H1 (cell line): ENCODE measurements around the gene CFAP61. TPM values are rescaled to one million over a fixed set of nuclear protein-coding genes. Genes with fewer than 3 reads are reported as not detected.

Experiments
- CTCF ChIA-PET: fragments of 300-600 bp; sonication (Branson Sonifier 250); formaldehyde crosslinking; loops from one replicate; lab custom pipeline; 2021; ENCODE audit not compliant: partially characterized antibody; lab: Charles Lee
- POLR2A ChIA-PET: fragments of 300-600 bp; sonication (Branson Sonifier 250); formaldehyde crosslinking; loops from one replicate; lab custom pipeline; 2021; ENCODE audit warnings: inconsistent platforms; ENCODE audit not compliant: partially characterized antibody; lab: Charles Lee
- DNase-seq, 2 experiments: peaks; one replicate each; pipeline versions ENCODE4 v3.0.0 to v3.0.0-alpha.2; 2010 to 2022; ENCODE audit warnings: low spot score in 2 of 2, low read depth in 1 of 2, mixed read lengths in 1 of 2
- FAIRE-seq: peaks from 2 replicates; lab custom pipeline; 2011; peaks lifted over from hg19 to GRCh38; lab: Jason Lieb, UNC
- H2AFZ ChIP-seq: 2 replicates; pipeline ENCODE4 v1.8.1; 2012; ENCODE audit warnings: low read length, inconsistent platforms
- H2AK5ac ChIP-seq: 2 replicates; pipeline ENCODE4 v1.6.1; 2013; ENCODE audit warnings: low read depth, low read length
- H2BK120ac ChIP-seq: replicated peaks from 2 replicates; pipeline ENCODE3; 2013; ENCODE audit warnings: low read depth, low read length, inconsistent platforms
- H2BK12ac ChIP-seq: 2 replicates; pipeline ENCODE4 v1.6.1; 2013; ENCODE audit warnings: low read depth, low read length
- H2BK15ac ChIP-seq: 2 replicates; pipeline ENCODE4 v1.6.1; 2013; ENCODE audit warnings: low read length
- H2BK20ac ChIP-seq: 2 replicates; pipeline ENCODE4 v1.6.1; 2013; ENCODE audit warnings: low read length
- H2BK5ac ChIP-seq: 2 replicates; pipeline ENCODE4 v1.6.1; 2013; ENCODE audit warnings: low read depth, low read length
- H3K14ac ChIP-seq: 2 replicates; pipeline ENCODE4 v1.6.1; 2013; ENCODE audit warnings: inconsistent platforms; ENCODE audit not compliant: insufficient read length
- H3K18ac ChIP-seq: 2 replicates; pipeline ENCODE4 v1.6.1; 2013; ENCODE audit warnings: low read length; ENCODE audit errors: extremely low read depth
- H3K23ac ChIP-seq: 2 replicates; pipeline ENCODE4 v1.6.1; 2013; ENCODE audit warnings: inconsistent platforms; ENCODE audit not compliant: insufficient read length
- H3K23me2 ChIP-seq: 2 replicates; pipeline ENCODE4 v1.6.1; 2013; ENCODE audit warnings: low read depth, low read length
- H3K27ac ChIP-seq: 2 replicates; pipeline ENCODE4 v1.6.1; 2011; ENCODE audit warnings: low read depth, low read length, inconsistent platforms
- H3K27me3 ChIP-seq, 4 experiments: replicated peaks in 1 of 4; 1 replicate in 1 of 4; 2 replicates in 3 of 4; pipeline versions ENCODE4 v1.6.1 to v1.8.1; 2011 to 2013; ENCODE audit warnings: low read length in 3 of 4, mild to moderate bottlenecking in 3 of 4, inconsistent platforms in 2 of 4, mixed read lengths in 2 of 4, moderate library complexity in 1 of 4; ENCODE audit not compliant: control insufficient read depth in 3 of 4, insufficient read depth in 3 of 4; ENCODE audit errors: extremely low read depth in 1 of 4
- H3K36me3 ChIP-seq, 4 experiments: 2 replicates each; pipeline versions ENCODE4 v1.6.1 to v1.8.1; 2011 to 2013; ENCODE audit warnings: mild to moderate bottlenecking in 4 of 4, low read length in 3 of 4, moderate library complexity in 2 of 4, control low read depth in 1 of 4, inconsistent platforms in 1 of 4; ENCODE audit not compliant: insufficient read depth in 4 of 4, control insufficient read depth in 2 of 4
- H3K4ac ChIP-seq: replicated peaks from 2 replicates; pipeline ENCODE3; 2013; ENCODE audit warnings: low read length, low read depth, mixed read lengths, inconsistent platforms; ENCODE audit not compliant: insufficient read length
- H3K4me1 ChIP-seq, 4 experiments: replicated peaks in 1 of 4; 1 replicate in 1 of 4; 2 replicates in 3 of 4; pipeline versions ENCODE4 v1.6.1 to v1.8.1; 2011 to 2013; ENCODE audit warnings: low read length in 3 of 4, inconsistent platforms in 2 of 4, mixed read lengths in 1 of 4; ENCODE audit not compliant: insufficient read depth in 4 of 4, control insufficient read depth in 3 of 4
- H3K4me2 ChIP-seq, 2 experiments: 2 replicates each; pipeline versions ENCODE4 v1.6.1 to v1.8.1; 2011 to 2013; ENCODE audit warnings: low read depth in 2 of 2, low read length in 2 of 2, control low read depth in 1 of 2, inconsistent platforms in 1 of 2, mild to moderate bottlenecking in 1 of 2; ENCODE audit not compliant: insufficient read depth in 1 of 2
- H3K4me3 ChIP-seq, 4 experiments: fragments of 200-600, 300-600 bp in 1 of 4; sonication (generic), shearing (Covaris generic), sonication (Bioruptor Twin) in 1 of 4; 2 replicates each; pipeline versions ENCODE4 v1.5.1 to v1.8.1; 2011 to 2016; ENCODE audit warnings: low read length in 4 of 4, low read depth in 3 of 4, control low read depth in 2 of 4, inconsistent platforms in 2 of 4, mild to moderate bottlenecking in 2 of 4, mixed read lengths in 1 of 4, moderate library complexity in 1 of 4; ENCODE audit not compliant: insufficient read depth in 2 of 4; ENCODE audit errors: extremely low read depth in 1 of 4
- H3K56ac ChIP-seq: replicated peaks from 2 replicates; pipeline ENCODE3; 2013; ENCODE audit warnings: low read depth, mild to moderate bottlenecking, mixed read lengths, low read length, inconsistent platforms; ENCODE audit not compliant: insufficient read length
- H3K79me1 ChIP-seq: 2 replicates; pipeline ENCODE4 v1.6.1; 2013; ENCODE audit warnings: low read depth, low read length, control low read depth
- H3K79me2 ChIP-seq, 2 experiments: 2 replicates each; pipeline versions ENCODE4 v1.6.1 to v1.8.1; 2012 to 2013; ENCODE audit warnings: low read length in 2 of 2, mild to moderate bottlenecking in 2 of 2, inconsistent platforms in 1 of 2; ENCODE audit not compliant: insufficient read depth in 2 of 2, control insufficient read depth in 1 of 2
- H3K9ac ChIP-seq, 4 experiments: replicated peaks in 1 of 4; 1 replicate in 1 of 4; 2 replicates in 3 of 4; pipeline versions ENCODE4 v1.6.1 to v1.8.1; 2011 to 2013; ENCODE audit warnings: low read depth in 3 of 4, low read length in 3 of 4, control low read depth in 2 of 4, mild to moderate bottlenecking in 2 of 4, moderate library complexity in 2 of 4, inconsistent platforms in 1 of 4; ENCODE audit errors: extremely low read depth in 1 of 4
- H3K9me3 ChIP-seq, 2 experiments: 2 replicates each; pipeline versions ENCODE4 v1.6.1 to v1.8.1; 2012 to 2013; ENCODE audit warnings: mild to moderate bottlenecking in 2 of 2, moderate library complexity in 2 of 2, control low read depth in 1 of 2, inconsistent platforms in 1 of 2, low read depth in 1 of 2, low read length in 1 of 2, mixed read lengths in 1 of 2; ENCODE audit not compliant: insufficient read depth in 2 of 2
- H4K20me1 ChIP-seq, 2 experiments: replicated peaks in 1 of 2; 2 replicates each; pipeline versions ENCODE3 to v1.8.1; 2011 to 2013; ENCODE audit warnings: inconsistent platforms in 2 of 2, low read length in 2 of 2, mild to moderate bottlenecking in 1 of 2; ENCODE audit not compliant: insufficient read depth in 2 of 2, control insufficient read depth in 1 of 2
- H4K5ac ChIP-seq: 2 replicates; pipeline ENCODE4 v1.6.1; 2013; ENCODE audit warnings: low read length, low read depth, mixed read lengths, inconsistent platforms; ENCODE audit not compliant: insufficient read length
- H4K8ac ChIP-seq: 2 replicates; pipeline ENCODE4 v1.8.0; 2013; ENCODE audit warnings: mild to moderate bottlenecking, moderate library complexity, low read length, inconsistent platforms; ENCODE audit not compliant: insufficient read depth; ENCODE audit errors: extremely low read depth
- H4K91ac ChIP-seq: replicated peaks from 2 replicates; pipeline ENCODE3; 2013; ENCODE audit warnings: low read length, mixed read lengths, inconsistent platforms; ENCODE audit not compliant: insufficient read length
- BRCA1 ChIP-seq: IDR thresholded peaks from 2 replicates; pipeline ENCODE4 v1.6.1; 2012; ENCODE audit warnings: low read depth, low read length, improper control_type of control experiment
- GABPA ChIP-seq: IDR thresholded peaks from 2 replicates; pipeline ENCODE4 v1.6.1; 2011; ENCODE audit warnings: mild to moderate bottlenecking, low read length, moderate library complexity, borderline replicate concordance; ENCODE audit not compliant: insufficient read depth
- KDM5A ChIP-seq: fragments of 200-600 bp; IDR thresholded peaks from 2 replicates; pipeline ENCODE4 v1.7.1; 2012; ENCODE audit warnings: mild to moderate bottlenecking, low read length, inconsistent platforms, mixed read lengths
- MAX ChIP-seq: IDR thresholded peaks from 2 replicates; pipeline ENCODE4 v1.6.1; 2012; ENCODE audit warnings: inconsistent platforms
- WGBS, 2 experiments: shearing (Covaris generic) in 1 of 2; methylation state at CpG; one replicate each; pipeline versions ENCODE4 v1.1.6 to v1.1.7; 2013 to 2015; ENCODE audit warnings: low lambda C conversion rate in 2 of 2, mixed read lengths in 2 of 2, inconsistent platforms in 1 of 2, low coverage in 1 of 2, missing lambda C conversion rate in 1 of 2; ENCODE audit not compliant: insufficient replicate concordance in 2 of 2, insufficient coverage in 1 of 2, insufficient read length in 1 of 2; ENCODE audit errors: extremely low coverage in 1 of 2, missing lambda C conversion rate in 1 of 2; 5-methylcytosine and 5-hydroxymethylcytosine counted together
- polyA plus RNA-seq, 7 experiments: library from polyadenylated mRNA; depleted of rRNA in 3 of 7; stranded (reverse) in 5 of 7; unstranded in 2 of 7; fragments of >200 nt in 5 of 7; fragments of 200-250 nt in 2 of 7; gene quantifications; 1 replicate in 5 of 7; 2 replicates in 1 of 7; 4 replicates in 1 of 7; pipeline versions ENCODE4 v1.2.1 to v1.2.3, GENCODE V29; 2011 to 2013; ENCODE audit warnings: missing spikeins in 2 of 7, mixed read lengths in 2 of 7
- total RNA-seq: library from RNA; stranded (reverse); fragmentation: NEBNext Ultra II Directional; extraction: Animal tissue kit (Norgen Biotek cat#: 25700); gene quantifications from 2 replicates; pipeline ENCODE4 v1.2.1, GENCODE V29; 2021

Gene CFAP61
- total and polyA plus RNA-seq, 2 of the 8 experiments (the other 6 are each of a cell fraction or from before 2014, with no cell fraction given): 0.29 to 0.61 TPM

GRCh38 chr20:20207872-20208271 lies 155.5 kb downstream of the CFAP61 start:
- Histone ChIP-seq H4K20me1 (no peaks in the 10 kb centered on the region), H3K56ac (no peak overlapping the region), H4K5ac (no peak overlapping the region), H3K23me2 (no peaks in the 10 kb centered on the region)
- POLR2A ChIA-PET: no interaction called here
- TF ChIP-seq GABPA: no peak
- TF ChIP-seq BRCA1: no peak
- TF ChIP-seq KDM5A: no peak
- TF ChIP-seq MAX: no peak
- TF ChIP-seq, all 59 proteins: peak for 0
- no peak overlapping the region for H3K14ac ChIP-seq
- H2BK12ac ChIP-seq: no peak overlapping the region
- H4K91ac ChIP-seq: no peak overlapping the region
- no peak overlapping the region for H2AK5ac ChIP-seq
- no peak overlapping the region for H3K9ac ChIP-seq
- no peak overlapping the region for H3K27ac ChIP-seq
- no peaks in the 10 kb centered on the region for H3K36me3 ChIP-seq
- H2AFZ ChIP-seq: no peak overlapping the region
- no peak overlapping the region for H3K23ac ChIP-seq
- H3K4me3 ChIP-seq: no peak overlapping the region
- H3K27me3 ChIP-seq: no peaks in the 10 kb centered on the region
- no peak overlapping the region for H3K18ac ChIP-seq
- FAIRE-seq (no peak), DNase-seq (no peak)
- H3K4me2 ChIP-seq: no peak overlapping the region
- no peak overlapping the region for H2BK120ac ChIP-seq
- H3K4ac ChIP-seq: no peak overlapping the region
- H4K8ac ChIP-seq: no peak overlapping the region
- H3K79me2 ChIP-seq: no peaks in the 10 kb centered on the region
- no peak overlapping the region for H2BK5ac ChIP-seq
- no peak overlapping the region for H2BK20ac ChIP-seq
- H3K79me1 ChIP-seq: no peaks in the 10 kb centered on the region
- CTCF ChIA-PET: interaction anchor here (1.0 to 2.2 kb wide), 4 partner anchors 23 to 124 kb away, joined by 3 to 8 read pairs (median 4); no protein-coding TSS in a partner anchor
- peaks cover 0 to 3% (median 1%) of the 10 kb centered on the region in 4 experiments; a peak in 3 of 7 replicates for H3K4me1 ChIP-seq
- H3K9me3 ChIP-seq: no peaks in the 10 kb centered on the region
- WGBS, 2 experiments: 93% methylated on average over 7 of the region's 7 CpGs; no CpG with 5 or more reads in 1 of the 2 experiments
- H2BK15ac ChIP-seq: no peak overlapping the region
